HG02981 (cell line): Measurements from ENCODE around the gene CYP2D6.
"Not testable (repeated sequence)": the region's sequence is repeated elsewhere in the genome, so short reads cannot be mapped to it uniquely, and the experiment has no call there.

Source experiments
- ATAC-seq: cut with Tn5 transposase; IDR thresholded peaks from one replicate; pipeline ENCODE4 v1.9.1; 2021; ENCODE audit warnings: mild to moderate bottlenecking, moderate library complexity; ENCODE audit not compliant: unreplicated experiment

CYP2D6 gene

GRCh38 chr22:42158456-42159132 is 28.0 kb upstream of the CYP2D6 start:
- ATAC-seq, result no peak

GRCh38 chr22:42156598-42156997 is 26.0 kb upstream of the CYP2D6 start:
- no peak for ATAC-seq

- no peak for ATAC-seq
These were observed 25.5 kb upstream of the CYP2D6 start for GRCh38 chr22:42156121-42156520.

GRCh38 chr22:42155053-42155543 is 24.5 kb upstream of the CYP2D6 start:
- ATAC-seq, result no peak

GRCh38 chr22:42154293-42155052 is 23.9 kb upstream of the CYP2D6 start:
- no peak for ATAC-seq

- ATAC-seq, result no peak
These were observed 22.2 kb upstream of the CYP2D6 start for GRCh38 chr22:42152661-42153270.

GRCh38 chr22:42151924-42152635 is 21.5 kb upstream of the CYP2D6 start:
- ATAC-seq, result no peak

- no peak for ATAC-seq
These were observed 20.3 kb upstream of the CYP2D6 start for GRCh38 chr22:42150727-42151590.

- not testable (repeated sequence) for ATAC-seq
These were observed 19.2 kb upstream of the CYP2D6 start for GRCh38 chr22:42149798-42150197.

GRCh38 chr22:42145175-42145574 is 14.6 kb upstream of the CYP2D6 start:
- ATAC-seq, result no peak

- ATAC-seq, result not testable (repeated sequence)
These were observed 13.5 kb upstream of the CYP2D6 start for GRCh38 chr22:42143859-42144822.

GRCh38 chr22:42142771-42143461 is 12.3 kb upstream of the CYP2D6 start:
- no peak for ATAC-seq

GRCh38 chr22:42141307-42142057 is 10.9 kb upstream of the CYP2D6 start:
- not testable (repeated sequence) for ATAC-seq

- ATAC-seq, result not testable (repeated sequence)
These were observed 9.5 kb upstream of the CYP2D6 start for GRCh38 chr22:42140153-42140552.

GRCh38 chr22:42139508-42139907 is 8.9 kb upstream of the CYP2D6 start:
- not testable (repeated sequence) for ATAC-seq

GRCh38 chr22:42138972-42139371 is 8.4 kb upstream of the CYP2D6 start:
- no peak for ATAC-seq

- no peak for ATAC-seq
These were observed 7.6 kb upstream of the CYP2D6 start for GRCh38 chr22:42138122-42138770.
